GM11168 (cell line): ENCODE results near the gene MYEOV.

Source experiments
- in situ Hi-C: fragments of 300-500 bp; cut with MboI; formaldehyde crosslinking; loops from one replicate; pipeline ENCODE4 v1.12.0; 2022; ENCODE audit warnings: low sequenced_read_pairs; ENCODE audit not compliant: unreplicated experiment

MYEOV gene

GRCh38 chr11:69311767-69312385 is 17.9 kb downstream of the MYEOV start:
- in situ Hi-C loops: no loop called here

DNA sequence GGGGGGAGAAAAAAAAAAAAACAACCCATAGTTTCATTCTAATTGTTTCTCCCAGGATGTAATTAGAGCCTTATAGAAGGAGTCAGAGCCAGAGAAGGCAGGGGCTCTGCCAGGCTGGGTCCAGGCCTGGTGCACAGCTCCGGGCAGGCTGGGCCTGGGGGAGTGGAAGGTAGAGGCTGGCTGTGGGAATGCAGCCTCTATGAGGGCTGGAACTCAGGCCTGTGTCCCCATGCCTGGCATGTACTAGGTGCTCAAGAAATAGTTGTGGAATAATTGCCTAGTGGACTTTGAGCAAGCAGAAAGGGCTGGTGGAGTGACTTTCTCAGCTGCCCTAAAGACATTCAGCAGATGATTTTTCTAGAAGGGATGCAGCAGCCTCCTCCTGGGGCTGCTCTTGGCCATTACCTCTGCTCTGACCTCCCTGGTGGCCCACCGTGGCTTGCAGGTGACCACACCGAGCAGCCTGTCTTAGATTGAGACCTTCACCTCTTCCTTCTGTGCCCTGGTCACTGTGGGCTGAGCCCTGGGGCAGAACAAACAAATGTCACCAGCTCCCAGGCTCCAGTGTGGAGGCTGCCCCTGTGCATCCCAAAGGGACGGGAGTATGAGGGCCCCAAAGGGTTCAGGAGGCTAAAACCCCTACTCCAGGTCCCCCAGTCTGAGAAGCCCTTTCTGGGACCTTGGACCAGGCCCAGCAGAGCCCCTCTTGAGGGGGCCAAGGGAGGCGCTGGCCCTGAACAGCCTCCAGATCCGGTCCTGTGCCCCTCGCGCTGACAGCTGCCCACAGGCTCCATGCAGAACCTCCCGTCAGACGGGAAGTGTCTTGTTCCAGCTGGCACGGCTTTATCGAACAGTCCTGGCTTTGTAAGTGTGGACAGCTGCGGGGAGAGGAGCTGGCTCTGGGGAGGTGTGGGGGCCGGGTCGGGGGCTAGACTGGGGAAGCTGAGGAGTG is 18.8 kb downstream of the MYEOV start:
- in situ Hi-C loops: no loop called here

DNA sequence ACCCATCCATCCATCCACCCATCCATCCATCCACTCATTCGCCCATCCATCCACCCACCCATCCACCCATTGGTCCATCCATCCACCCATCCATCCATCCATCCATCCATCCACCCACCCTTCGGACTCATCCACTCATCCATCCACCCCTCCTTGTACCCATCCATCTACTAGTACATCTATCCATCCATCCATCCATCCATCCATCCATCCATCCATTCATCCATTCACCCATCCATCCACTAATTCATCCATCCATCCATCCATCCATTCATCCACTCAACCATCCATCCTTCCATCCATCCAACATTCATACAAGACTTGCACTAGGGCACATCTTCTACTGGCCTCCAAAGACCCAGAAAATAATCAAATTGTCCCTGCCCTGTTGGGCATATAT is 20.0 kb downstream of the MYEOV start:
- in situ Hi-C loops: no loop called here

DNA sequence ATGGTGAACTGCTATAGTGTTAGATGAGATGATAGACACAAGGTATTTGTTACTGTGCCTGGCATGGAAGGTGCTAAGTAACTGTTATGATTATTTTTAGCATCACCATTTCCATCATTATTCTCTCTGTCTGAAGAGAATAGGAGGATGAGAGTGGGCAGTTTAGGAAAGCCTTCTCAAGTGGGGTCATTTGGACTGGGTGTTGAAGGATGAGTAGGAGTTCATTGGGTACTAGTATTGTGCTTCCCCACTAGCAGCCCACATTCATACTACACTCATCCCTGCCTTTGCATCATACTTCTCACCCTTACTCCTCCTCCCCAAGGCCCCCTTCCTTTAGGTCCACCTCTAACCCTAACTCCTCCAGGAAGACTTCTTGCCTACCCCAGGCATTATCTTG is 20.6 kb downstream of the MYEOV start:
- in situ Hi-C loops: no loop called here

DNA sequence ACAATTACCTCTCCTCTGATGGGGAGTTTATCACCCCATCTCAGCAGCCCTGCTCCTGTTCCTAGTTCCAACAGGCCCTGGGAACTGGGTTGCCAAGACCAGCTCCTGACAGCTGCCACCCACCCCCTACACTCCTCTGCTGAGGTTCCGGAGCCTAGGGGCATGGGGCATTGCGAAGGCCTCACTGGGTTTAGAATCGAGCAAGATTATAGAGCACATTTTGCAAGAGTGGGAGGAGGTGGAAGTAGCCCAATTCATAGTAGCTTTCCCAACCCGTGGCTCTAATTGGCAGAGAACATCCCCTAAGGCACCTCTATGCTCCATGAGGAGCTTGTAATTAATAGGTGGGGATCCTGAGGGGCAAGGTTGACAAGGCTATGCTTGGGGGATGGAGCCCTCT is 23.0 kb downstream of the MYEOV start:
- in situ Hi-C loops: no loop called here

GRCh38 chr11:69317401-69318092 is 23.6 kb downstream of the MYEOV start:
- in situ Hi-C loops: no loop called here

GRCh38 chr11:69318093-69318420 is 24.1 kb downstream of the MYEOV start:
- in situ Hi-C loops: no loop called here

GRCh38 chr11:69319255-69320106 is 25.5 kb downstream of the MYEOV start:
- in situ Hi-C loops: no loop called here

DNA sequence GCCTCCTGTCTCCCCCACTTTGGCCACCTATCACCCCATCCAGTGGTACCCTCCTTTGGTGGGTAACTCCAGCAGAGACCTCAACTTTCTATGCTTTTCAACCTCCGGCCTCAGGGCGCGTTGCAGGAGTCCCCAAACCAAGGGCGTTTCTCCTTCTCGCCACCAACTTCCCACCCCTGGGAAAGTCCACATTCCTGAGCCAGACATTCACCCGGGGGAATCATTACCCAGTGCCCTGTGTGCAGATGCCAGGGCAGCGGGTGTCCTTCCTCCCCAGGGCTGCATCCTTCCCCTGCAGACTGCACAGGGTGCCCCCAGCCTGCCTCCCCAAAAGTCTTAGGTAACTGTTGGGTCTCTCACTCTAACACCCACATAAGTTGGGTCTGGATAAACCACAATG is 26.4 kb downstream of the MYEOV start:
- in situ Hi-C loops: no loop called here

DNA sequence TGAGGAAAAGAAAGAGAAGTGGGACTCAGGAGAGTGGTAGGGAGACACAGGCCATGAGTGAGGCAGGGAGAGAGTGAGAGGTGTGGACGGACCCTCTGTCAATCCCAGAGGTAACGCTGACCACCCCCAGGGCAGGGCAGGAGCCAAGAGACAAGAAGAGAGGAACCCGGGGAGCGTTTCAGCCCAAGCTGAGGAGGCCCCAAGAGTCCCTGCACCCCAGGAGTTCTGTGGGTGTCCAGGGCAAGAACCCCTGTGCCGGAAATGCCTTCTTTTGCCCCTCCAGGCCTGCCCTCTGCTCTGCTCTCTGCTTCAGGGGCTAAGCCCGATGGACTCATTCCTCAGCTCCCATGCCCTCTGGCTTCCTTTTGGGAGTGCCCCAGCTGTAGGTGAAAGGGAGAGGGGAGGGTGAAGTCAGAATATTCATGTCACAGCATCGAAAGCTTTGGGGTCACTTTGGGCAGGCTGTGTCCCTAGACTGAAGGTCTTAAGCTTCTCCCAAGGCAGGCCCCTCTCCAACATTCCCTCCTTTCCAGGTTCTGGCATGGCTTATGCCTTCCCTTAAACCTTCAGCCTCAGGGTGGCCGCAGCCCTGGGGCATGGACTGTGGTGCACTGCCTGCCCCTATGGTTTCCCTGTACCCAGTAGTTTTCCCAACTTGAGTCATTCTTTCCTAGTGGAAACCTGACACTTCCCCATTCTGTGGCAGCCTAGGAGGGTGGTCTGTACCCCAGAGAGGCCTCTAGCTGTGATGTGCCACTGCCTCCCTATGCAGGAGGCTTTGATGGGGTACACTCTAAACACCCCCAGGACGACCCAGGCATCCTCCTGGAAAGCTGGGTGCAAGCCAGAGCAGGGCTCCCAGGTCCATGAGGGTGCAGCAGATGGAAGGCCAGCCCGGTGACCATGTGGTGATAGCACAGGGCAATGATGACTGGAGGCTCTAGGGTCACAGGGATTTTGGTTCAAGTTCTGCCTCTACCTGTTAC is 27.1 kb downstream of the MYEOV start:
- in situ Hi-C loops: no loop called here

DNA sequence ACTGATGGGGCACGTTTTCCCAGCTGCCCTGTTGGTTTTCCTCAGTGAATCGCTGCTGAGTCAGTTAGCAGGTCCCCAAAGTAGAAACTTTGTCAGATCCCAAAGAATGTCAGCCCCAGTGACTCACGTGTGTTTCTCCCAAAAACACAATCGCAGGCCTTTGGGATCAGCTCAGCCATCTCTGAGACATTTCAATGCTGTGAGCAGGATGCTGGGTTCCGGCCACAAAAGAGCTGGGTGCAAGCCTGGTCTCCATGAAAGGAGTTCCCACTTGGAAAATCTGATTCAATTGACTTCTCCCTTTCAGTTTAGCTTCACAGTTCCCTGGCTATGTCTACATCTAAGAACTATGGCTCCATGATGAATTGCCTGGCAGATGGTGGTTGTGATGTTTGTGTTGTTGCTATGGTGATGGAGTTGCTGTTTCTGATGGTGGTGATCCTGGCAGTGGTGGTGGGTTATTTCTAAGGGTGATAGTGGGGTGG is 28.0 kb downstream of the MYEOV start:
- in situ Hi-C loops: no loop called here

- in situ Hi-C loops: no loop called here
These were observed 31.5 kb downstream of the MYEOV start for GRCh38 chr11:69325446-69325845.

GRCh38 chr11:69326622-69327219 is 32.8 kb downstream of the MYEOV start:
- in situ Hi-C loops: no loop called here

DNA sequence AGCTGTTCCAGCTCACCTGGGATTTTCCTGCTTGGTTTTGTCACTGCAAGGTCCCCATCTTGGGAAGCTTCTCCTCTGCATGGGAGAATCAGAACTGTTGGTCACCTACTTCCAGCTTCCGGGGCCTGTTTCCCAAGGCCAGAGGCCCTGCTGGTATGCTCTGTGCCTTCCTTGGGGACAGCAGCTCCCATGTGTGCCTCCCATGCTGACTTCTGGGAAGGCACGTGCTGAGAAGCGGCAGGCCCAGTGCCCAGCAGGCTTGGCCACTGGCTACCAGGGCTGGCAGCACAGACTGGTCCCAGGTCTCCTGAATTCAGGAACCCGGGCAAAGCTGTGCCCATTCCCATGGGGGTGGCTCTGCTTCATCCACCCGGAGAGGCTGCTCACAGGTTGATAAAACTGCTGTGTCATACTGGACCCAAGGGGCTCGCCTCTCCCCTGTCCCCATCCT is 33.8 kb downstream of the MYEOV start:
- in situ Hi-C loops: no loop called here

DNA sequence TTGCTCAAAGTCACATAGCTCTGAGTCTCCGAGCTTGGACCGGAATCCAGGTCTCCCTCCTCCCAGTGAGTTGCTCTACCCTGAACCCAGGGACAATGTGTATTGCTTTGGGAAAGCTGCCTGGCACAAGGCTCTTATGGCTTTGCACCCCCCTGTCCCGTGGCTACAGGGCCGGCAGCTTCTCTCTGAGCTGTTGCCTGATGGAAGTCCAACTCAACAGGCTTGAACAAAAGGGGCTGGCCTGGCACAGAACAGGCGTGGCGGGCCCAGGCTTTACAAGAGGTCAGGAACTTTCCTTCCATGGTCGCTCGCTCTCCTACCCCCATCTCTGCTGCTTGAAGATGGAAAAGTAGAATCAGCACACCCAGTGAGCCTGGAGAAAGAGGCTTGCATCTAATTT is 34.3 kb downstream of the MYEOV start:
- in situ Hi-C loops: no loop called here

- in situ Hi-C loops: no loop called here
These were observed 35.6 kb downstream of the MYEOV start for GRCh38 chr11:69329581-69329980.

- in situ Hi-C loops: no loop called here
These were observed 36.4 kb downstream of the MYEOV start for GRCh38 chr11:69330330-69330729.

- in situ Hi-C loops: no loop called here
These were observed 39.3 kb downstream of the MYEOV start for GRCh38 chr11:69333149-69333710.
